Stimulated activated effector memory CD8-positive, alpha-beta T cell treated with anti-CD3 and anti-CD28 coated beads, Interleukin-12 subunit alpha, Interleukin-12 subunit beta, amount 100 ng/mL, for 72 hours (primary cell): Measurements from ENCODE around the gene IFT25.
"Not testable (repeated sequence)": the region's sequence is repeated elsewhere in the genome, so short reads cannot be mapped to it uniquely, and the experiment has no call there.

Source experiments
- ATAC-seq: fragments of 150-1000 bp; cut with Tn5 transposase; 2 replicates; pipeline ENCODE4 v1.10.0; 2021
- DNase-seq, 2 donors: peaks; one replicate each; pipeline ENCODE4 v3.0.0; 2021 to 2022; ENCODE audit warnings: low spot score in 2 of 2
- H3K27ac Mint-ChIP-seq: one replicate; pipeline ENCODE4 v1.8.0; 2022; ENCODE audit warnings: mild to moderate bottlenecking, mixed read lengths
- H3K36me3 Mint-ChIP-seq: one replicate; pipeline ENCODE4 v1.8.0; 2022; ENCODE audit warnings: mild to moderate bottlenecking, mixed read lengths
- H3K4me1 Mint-ChIP-seq: one replicate; pipeline ENCODE4 v1.8.0; 2022; ENCODE audit warnings: mixed read lengths
- H3K4me3 Mint-ChIP-seq: one replicate; pipeline ENCODE4 v1.8.0; 2022; ENCODE audit warnings: mild to moderate bottlenecking, mixed read lengths
- H3K9me3 Mint-ChIP-seq: one replicate; pipeline ENCODE4 v1.8.0; 2022; ENCODE audit warnings: mixed read lengths

The IFT25 gene

GRCh38 chr1:53945433-53946251, at the start of gene IFT25:
Gene IFT25 (minus strand): TSS chr1:53945699. CDS start chr1:53940082, 5,617 bp downstream.
- Mint-ChIP-seq H3K4me3 (peak within 1 kb of the TSS; percentile 98), H3K4me1 (peaks cover 55% of the 10 kb centered on the region), H3K27ac (peak within 1 kb of the TSS; percentile 96), H3K9me3 (no peaks in the 10 kb centered on the region), H3K36me3 (peaks cover 43% of the 10 kb centered on the region)
- ATAC-seq (peak; percentile 82), DNase-seq (peak; percentile 100)

- not testable (repeated sequence) for DNase-seq, ATAC-seq, H3K4me1 Mint-ChIP-seq, H3K4me3 Mint-ChIP-seq, H3K36me3 Mint-ChIP-seq, H3K27ac Mint-ChIP-seq, H3K9me3 Mint-ChIP-seq
These were observed 49.0 kb upstream of the IFT25 start for GRCh38 chr1:53994516-53994915.

GRCh38 chr1:53992085-53992874, 46.8 kb upstream of the IFT25 start:
- DNase-seq (no peak), ATAC-seq (peak; percentile 46)
- H3K36me3 Mint-ChIP-seq: no peaks in the 10 kb centered on the region
- H3K4me1 Mint-ChIP-seq: no peaks in the 10 kb centered on the region
- H3K9me3 Mint-ChIP-seq: no peaks in the 10 kb centered on the region
- no peak overlapping the region for H3K27ac Mint-ChIP-seq
- no peak overlapping the region for H3K4me3 Mint-ChIP-seq

GRCh38 chr1:53987880-53988279, 42.4 kb upstream of the IFT25 start:
- Mint-ChIP-seq H3K27ac (no peak overlapping the region), H3K36me3 (no peaks in the 10 kb centered on the region), H3K9me3 (no peaks in the 10 kb centered on the region), H3K4me1 (no peaks in the 10 kb centered on the region), H3K4me3 (no peak overlapping the region)
- ATAC-seq (peak; percentile 92), DNase-seq (no peak)

- no peak for DNase-seq
- no peaks in the 10 kb centered on the region for H3K4me1 Mint-ChIP-seq
- no peak overlapping the region for H3K4me3 Mint-ChIP-seq
- ATAC-seq: no peak
- no peaks in the 10 kb centered on the region for H3K36me3 Mint-ChIP-seq
- H3K27ac Mint-ChIP-seq: no peak overlapping the region
- H3K9me3 Mint-ChIP-seq: no peaks in the 10 kb centered on the region
These were observed 41.0 kb upstream of the IFT25 start for GRCh38 chr1:53986458-53986857.

DNA sequence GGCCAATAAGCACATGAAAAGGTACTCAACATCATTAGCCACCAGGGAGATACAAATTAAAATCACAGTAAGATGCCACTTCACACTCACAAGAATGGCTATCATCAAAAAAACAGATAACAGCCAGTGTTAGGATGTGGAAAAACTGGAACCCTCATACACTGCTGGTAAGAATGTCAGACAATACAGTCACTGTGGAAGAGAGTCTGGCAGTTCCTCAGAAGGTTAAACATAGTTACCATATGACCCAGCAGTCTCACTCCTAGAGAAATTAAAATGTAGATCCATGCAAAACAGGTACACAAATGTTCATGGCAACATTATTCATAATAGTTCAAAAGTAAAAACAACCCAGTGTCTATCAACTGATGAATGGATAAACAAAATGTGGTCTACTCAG, 39.2 kb upstream of the IFT25 start:
- no peak for DNase-seq
- no peaks in the 10 kb centered on the region for H3K4me1 Mint-ChIP-seq
- no peaks in the 10 kb centered on the region for H3K36me3 Mint-ChIP-seq
- H3K9me3 Mint-ChIP-seq: no peaks in the 10 kb centered on the region
- no peak for ATAC-seq
- no peak overlapping the region for H3K4me3 Mint-ChIP-seq
- no peak overlapping the region for H3K27ac Mint-ChIP-seq

GRCh38 chr1:53982763-53983104, 37.2 kb upstream of the IFT25 start:
- Mint-ChIP-seq H3K9me3 (no peaks in the 10 kb centered on the region), H3K27ac (no peak overlapping the region), H3K36me3 (no peaks in the 10 kb centered on the region), H3K4me1 (no peaks in the 10 kb centered on the region), H3K4me3 (no peak overlapping the region)
- DNase-seq: no peak
- no peak for ATAC-seq

- no peak for ATAC-seq
- Mint-ChIP-seq H3K4me3 (no peak overlapping the region), H3K36me3 (no peaks in the 10 kb centered on the region), H3K9me3 (no peaks in the 10 kb centered on the region), H3K27ac (no peak overlapping the region), H3K4me1 (no peaks in the 10 kb centered on the region)
- no peak for DNase-seq
These were observed 36.7 kb upstream of the IFT25 start for GRCh38 chr1:53982034-53982762.

GRCh38 chr1:53981220-53981619, 35.7 kb upstream of the IFT25 start:
- no peaks in the 10 kb centered on the region for H3K36me3 Mint-ChIP-seq
- H3K4me3 Mint-ChIP-seq: no peak overlapping the region
- DNase-seq (no peak), ATAC-seq (no peak)
- H3K27ac Mint-ChIP-seq: no peak overlapping the region
- no peaks in the 10 kb centered on the region for H3K4me1 Mint-ChIP-seq
- no peaks in the 10 kb centered on the region for H3K9me3 Mint-ChIP-seq

DNA sequence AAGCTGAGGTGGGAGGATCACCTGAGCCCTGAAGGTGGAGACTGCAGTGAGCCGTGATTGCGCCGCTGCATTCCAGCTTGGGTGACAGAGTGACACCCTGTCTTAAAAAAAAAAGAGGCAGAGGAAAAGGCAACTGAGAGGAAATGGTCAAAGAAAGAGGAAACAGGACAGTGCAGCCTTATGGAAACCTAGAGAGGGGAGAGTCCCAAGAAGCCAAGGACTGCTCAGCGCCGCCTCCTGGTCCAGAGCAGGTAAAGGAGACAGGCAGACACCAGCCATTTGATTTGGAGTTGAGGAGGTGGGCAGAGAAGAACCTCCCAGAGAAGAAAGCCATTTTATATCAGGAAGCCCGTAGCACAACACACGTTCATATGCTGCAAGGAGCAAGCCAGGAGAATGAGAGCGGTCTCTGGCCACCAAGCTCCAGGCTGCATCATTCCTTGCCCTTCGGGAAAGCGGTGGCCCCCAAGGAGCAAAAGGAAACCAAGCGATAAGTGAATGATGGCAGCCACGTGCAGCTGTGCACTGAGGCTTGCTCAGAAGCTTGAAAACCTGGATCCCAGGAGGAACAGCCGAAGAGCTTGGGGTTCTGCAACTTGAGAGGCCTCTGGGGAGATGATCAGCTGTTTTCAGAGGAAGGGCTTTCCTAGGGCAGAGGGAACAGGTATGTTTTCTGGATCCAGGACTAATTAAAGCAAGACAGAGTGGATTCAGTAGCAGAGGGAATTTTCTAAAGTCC, 34.4 kb upstream of the IFT25 start:
- Mint-ChIP-seq H3K9me3 (no peaks in the 10 kb centered on the region), H3K4me3 (no peak overlapping the region), H3K4me1 (no peaks in the 10 kb centered on the region), H3K36me3 (no peaks in the 10 kb centered on the region), H3K27ac (no peak overlapping the region)
- DNase-seq: no peak
- ATAC-seq: no peak

- H3K4me1 Mint-ChIP-seq: no peaks in the 10 kb centered on the region
- ATAC-seq (no peak), DNase-seq (no peak)
- H3K36me3 Mint-ChIP-seq: peaks cover 12% of the 10 kb centered on the region
- H3K4me3 Mint-ChIP-seq: no peak overlapping the region
- no peaks in the 10 kb centered on the region for H3K9me3 Mint-ChIP-seq
- no peak overlapping the region for H3K27ac Mint-ChIP-seq
These were observed 30.4 kb upstream of the IFT25 start for GRCh38 chr1:53975861-53976260.

DNA sequence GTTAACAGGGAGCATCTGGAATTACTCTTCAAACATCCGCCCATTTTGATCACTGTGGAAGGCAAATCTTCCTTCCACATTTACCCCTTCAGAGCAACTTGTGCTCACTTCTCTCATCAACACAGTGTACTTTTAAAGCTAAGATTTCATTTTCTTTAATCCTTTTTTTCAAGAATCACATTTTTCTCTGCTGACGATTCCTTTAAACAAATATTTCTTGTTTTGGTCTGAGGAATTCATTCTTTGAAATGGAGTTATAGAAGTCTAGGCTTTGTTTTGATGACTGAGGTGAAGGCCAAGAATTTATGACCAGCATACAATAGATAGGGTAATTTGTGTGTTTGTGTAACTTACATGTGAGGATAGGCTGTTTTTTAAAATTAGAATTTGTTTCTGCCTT, 26.2 kb upstream of the IFT25 start:
- no peak for DNase-seq
- Mint-ChIP-seq H3K4me1 (no peaks in the 10 kb centered on the region), H3K27ac (no peak overlapping the region), H3K36me3 (peaks cover 53% of the 10 kb centered on the region), H3K9me3 (no peaks in the 10 kb centered on the region), H3K4me3 (no peak overlapping the region)
- ATAC-seq: no peak

DNA sequence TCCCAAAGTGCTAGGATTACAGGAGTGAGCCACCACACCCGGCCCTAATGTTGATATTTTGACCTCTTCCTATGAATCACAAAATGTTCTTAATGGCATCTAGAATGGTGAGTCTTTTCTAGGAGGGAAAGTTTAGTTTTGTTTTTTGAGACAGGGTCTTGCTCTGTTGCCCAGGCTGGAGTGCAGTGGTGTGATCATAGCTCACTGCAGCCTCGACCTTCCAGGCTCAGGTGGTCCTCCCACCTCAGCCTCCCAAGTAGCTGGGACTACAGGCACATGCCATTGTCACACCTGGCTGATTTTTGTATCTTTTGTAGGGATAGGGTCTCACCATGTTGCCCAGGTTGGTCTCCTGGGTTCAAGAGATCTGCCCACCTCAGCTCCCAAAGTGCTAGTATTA, 23.8 kb upstream of the IFT25 start:
- H3K9me3 Mint-ChIP-seq, DNase-seq, H3K4me1 Mint-ChIP-seq, H3K27ac Mint-ChIP-seq, ATAC-seq, H3K4me3 Mint-ChIP-seq: not testable (repeated sequence)
- peaks cover 77% of the 10 kb centered on the region for H3K36me3 Mint-ChIP-seq

GRCh38 chr1:53968125-53968513, 22.6 kb upstream of the IFT25 start:
- no peaks in the 10 kb centered on the region for H3K9me3 Mint-ChIP-seq
- no peak overlapping the region for H3K4me3 Mint-ChIP-seq
- DNase-seq (no peak), ATAC-seq (no peak)
- no peak overlapping the region for H3K27ac Mint-ChIP-seq
- H3K36me3 Mint-ChIP-seq: peaks cover 89% of the 10 kb centered on the region
- H3K4me1 Mint-ChIP-seq: no peaks in the 10 kb centered on the region
